Testis (tissue), 3 donors: Measurements from ENCODE around the gene AVPR2. TPM values are rescaled to one million over a fixed set of nuclear protein-coding genes. Genes with fewer than 3 reads are reported as not detected.

ENCODE experiments used
- DNase-seq: peaks from one replicate; pipeline ENCODE4 v3.0.0-alpha.2; 2019
- H3K27ac ChIP-seq, 2 donors: fragments of 200-600 bp; sonication (generic); one replicate each; pipeline ENCODE4 v1.5.1; 2019
- H3K27me3 ChIP-seq: fragments of 200-600 bp; sonication (generic); one replicate; pipeline ENCODE4 v1.5.1; 2019
- H3K36me3 ChIP-seq: fragments of 200-600 bp; sonication (generic); one replicate; pipeline ENCODE4 v1.5.1; 2017; ENCODE audit warnings: low read depth; ENCODE audit errors: missing control alignments
- H3K4me1 ChIP-seq: fragments of 200-600 bp; sonication (generic); one replicate; pipeline ENCODE4 v1.5.1; 2019
- H3K4me3 ChIP-seq, 2 donors: fragments of 200-600 bp; sonication (generic); one replicate each; pipeline ENCODE4 v1.5.1; 2017 to 2019
- H3K9me3 ChIP-seq: fragments of 200-600 bp; sonication (generic); one replicate; pipeline ENCODE4 v1.5.1; 2017
- CTCF ChIP-seq, 3 experiments: fragments of 450-650 bp in 2 of 3; fragments of 200-600 bp in 1 of 3; sonication (generic) in 1 of 3; IDR thresholded peaks; one replicate each; pipeline ENCODE4 v1.5.1; 2016 to 2019; ENCODE audit warnings: antibody characterized with exemption in 3 of 3, mild to moderate bottlenecking in 2 of 3, moderate library complexity in 1 of 3
- POLR2A ChIP-seq: fragments of 450-650 bp; IDR thresholded peaks from one replicate; pipeline ENCODE4 v1.6.1; 2017; ENCODE audit warnings: antibody characterized with exemption, mild to moderate bottlenecking, moderate library complexity
- WGBS, 2 donors: methylation state at CpG; one replicate each; pipeline ENCODE4 v1.1.5; 2018; 5-methylcytosine and 5-hydroxymethylcytosine counted together
- intact Hi-C: fragments of 100-400 bp; cut with DNase I; formaldehyde crosslinking; loops from one replicate; pipeline ENCODE4 v1.15.1; 2023; ENCODE audit warnings: low total_unique reads
- polyA plus RNA-seq: library from polyadenylated mRNA; stranded (reverse); fragments of 350-450 nt; fragmentation: Illumina TruSeq; extraction: RNeasy Lipid Tissue Mini Kit (QIAGEN cat#74804); gene quantifications from one replicate; pipeline ENCODE4 v1.2.3, GENCODE V29; 2014; ENCODE audit warnings: low read depth, low replicate concordance; ENCODE audit not compliant: insufficient read depth
- total RNA-seq, 2 donors: library from RNA; depleted of rRNA; stranded (reverse); fragments of >200 nt; gene quantifications; one replicate each; pipeline ENCODE4 v1.2.3, GENCODE V29; 2016

The AVPR2 gene
- total and polyA plus RNA-seq, 3 donors from 2014 or later: 0.74 to 1.3 (median 1.1) TPM

GRCh38 chrX:153864561-153865320, 39.7 kb upstream of the AVPR2 start:
- WGBS, 2 donors: 89% methylated on average over 17 of the region's 30 CpGs; no CpG with 5 or more reads in 1 of the 2 donors
- intact Hi-C loops: no loop called here
- H3K4me3 ChIP-seq: no peak overlapping the region

GRCh38 chrX:153865321-153865580, 39.2 kb upstream of the AVPR2 start:
- no peaks in the 10 kb centered on the region for H3K4me1 ChIP-seq

More at GRCh38 chrX:153864561-153865320, 39.7 kb upstream of the AVPR2 start:
- Histone ChIP-seq H3K4me1 (no peaks in the 10 kb centered on the region), H3K27me3 (no peaks in the 10 kb centered on the region), H3K27ac (no peak overlapping the region), H3K36me3 (no peaks in the 10 kb centered on the region), H3K9me3 (no peaks in the 10 kb centered on the region)
- no peak for DNase-seq
- TF ChIP-seq CTCF (IDR thresholded peaks at IDR 0.05) (no peak), POLR2A (no peak)

GRCh38 chrX:153865685-153866084, 38.8 kb upstream of the AVPR2 start:
- TF ChIP-seq CTCF (IDR thresholded peaks at IDR 0.05) (no peak), POLR2A (no peak)
- Histone ChIP-seq H3K27me3 (no peaks in the 10 kb centered on the region), H3K9me3 (no peaks in the 10 kb centered on the region), H3K27ac (no peak overlapping the region), H3K4me1 (no peaks in the 10 kb centered on the region), H3K36me3 (no peaks in the 10 kb centered on the region), H3K4me3 (no peak overlapping the region)
- intact Hi-C loops: no loop called here
- no peak for DNase-seq
- 98 to 100% methylated on average over 2 to 8 of the region's 9 CpGs for WGBS, 2 donors

More at GRCh38 chrX:153865321-153865580, 39.2 kb upstream of the AVPR2 start:
- intact Hi-C loops: no loop called here
- no peaks in the 10 kb centered on the region for H3K9me3 ChIP-seq
- 100% methylated on average over 3 of the region's 11 CpGs for WGBS, 2 donors
- no peaks in the 10 kb centered on the region for H3K36me3 ChIP-seq
- TF ChIP-seq CTCF (IDR thresholded peaks at IDR 0.05) (no peak), POLR2A (no peak)
- no peak for DNase-seq
- no peak overlapping the region for H3K27ac ChIP-seq
- H3K27me3 ChIP-seq: no peaks in the 10 kb centered on the region
- H3K4me3 ChIP-seq: no peak overlapping the region

- DNase-seq: no peak
Measured at GRCh38 chrX:153866302-153867019, 38.0 kb upstream of the AVPR2 start.

More at GRCh38 chrX:153866302-153867019, 38.0 kb upstream of the AVPR2 start:
- no peaks in the 10 kb centered on the region for H3K4me1 ChIP-seq
- intact Hi-C loops: no loop called here
- H3K36me3 ChIP-seq: no peaks in the 10 kb centered on the region
- 82 to 86% methylated on average over 10 to 13 of the region's 22 CpGs for WGBS, 2 donors
- H3K9me3 ChIP-seq: no peaks in the 10 kb centered on the region
- no peaks in the 10 kb centered on the region for H3K27me3 ChIP-seq
- H3K4me3 ChIP-seq: no peak overlapping the region
- no peak for TF ChIP-seq POLR2A
- no peak for TF ChIP-seq CTCF (IDR thresholded peaks at IDR 0.05)
- no peak overlapping the region for H3K27ac ChIP-seq
